HUES64 (cell line): ENCODE data around the gene RSPO1.

Source experiments
- H3K27ac ChIP-seq: 2 replicates; pipeline ENCODE4 v1.7.0; 2013; ENCODE audit warnings: low read depth, low read length, inconsistent platforms
- H3K27me3 ChIP-seq: 2 replicates; pipeline ENCODE4 v1.6.1; 2013; ENCODE audit warnings: mild to moderate bottlenecking, low read length; ENCODE audit not compliant: insufficient read depth
- H3K36me3 ChIP-seq: 2 replicates; pipeline ENCODE4 v1.6.1; 2013; ENCODE audit warnings: mild to moderate bottlenecking, low read length; ENCODE audit not compliant: insufficient read depth
- H3K4me1 ChIP-seq: 2 replicates; pipeline ENCODE4 v1.6.1; 2013; ENCODE audit warnings: mild to moderate bottlenecking, low read length, moderate library complexity; ENCODE audit not compliant: insufficient read depth
- H3K4me3 ChIP-seq: 2 replicates; pipeline ENCODE4 v1.5.1; 2013; ENCODE audit warnings: mild to moderate bottlenecking, low read length, moderate library complexity
- H3K9ac ChIP-seq: 2 replicates; pipeline ENCODE4 v1.6.1; 2013; ENCODE audit warnings: mild to moderate bottlenecking, low read depth, low read length
- H3K9me3 ChIP-seq: 2 replicates; pipeline ENCODE4 v1.6.1; 2013; ENCODE audit warnings: low read depth, low read length; ENCODE audit not compliant: insufficient read depth
- WGBS: fragments of 150-250, 120-280 bp; methylation state at CpG from one replicate; pipeline ENCODE4 v1.1.7; 2013; ENCODE audit warnings: missing lambda C conversion rate; 5-methylcytosine and 5-hydroxymethylcytosine counted together

The RSPO1 gene

GRCh38 chr1:37616330-37616729 is 18.4 kb downstream of the RSPO1 start:
- 87% methylated on average over 14 of the region's 14 CpGs for WGBS
- Histone ChIP-seq H3K9me3 (no peaks in the 10 kb centered on the region), H3K4me3 (no peak overlapping the region), H3K4me1 (no peaks in the 10 kb centered on the region), H3K27me3 (peaks cover 48% of the 10 kb centered on the region), H3K27ac (no peak overlapping the region), H3K9ac (no peak overlapping the region), H3K36me3 (no peaks in the 10 kb centered on the region)

GRCh38 chr1:37614105-37614504 is 20.6 kb downstream of the RSPO1 start:
- Histone ChIP-seq H3K9ac (no peak overlapping the region), H3K4me1 (no peaks in the 10 kb centered on the region), H3K27ac (no peak overlapping the region), H3K36me3 (no peaks in the 10 kb centered on the region), H3K9me3 (no peaks in the 10 kb centered on the region), H3K4me3 (no peak overlapping the region), H3K27me3 (peaks cover 49% of the 10 kb centered on the region)
- WGBS, result 87% methylated on average over 5 of the region's 5 CpGs

DNA sequence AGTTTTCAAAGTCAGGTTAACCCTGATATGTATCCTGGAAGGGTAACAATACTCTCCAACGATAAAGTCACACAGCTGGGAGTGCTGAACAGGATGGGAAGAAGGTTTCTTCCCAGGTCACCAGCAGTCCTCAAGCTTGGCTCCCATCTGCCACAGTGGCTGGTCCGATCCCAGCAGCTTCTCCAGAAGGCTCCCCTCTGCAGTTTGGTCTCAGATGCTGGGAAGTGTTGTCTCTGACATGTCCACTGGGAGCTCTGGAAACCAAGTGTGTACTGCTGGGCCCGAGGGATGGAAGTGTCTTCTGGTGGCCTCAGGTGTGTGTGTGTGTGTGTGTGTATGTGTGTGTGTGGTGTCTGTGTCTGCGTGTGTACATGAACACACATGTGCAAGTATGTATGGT is 22.5 kb downstream of the RSPO1 start:
- Histone ChIP-seq H3K4me3 (no peak overlapping the region), H3K36me3 (no peaks in the 10 kb centered on the region), H3K9me3 (no peaks in the 10 kb centered on the region), H3K4me1 (no peaks in the 10 kb centered on the region), H3K27me3 (peaks cover 58% of the 10 kb centered on the region), H3K9ac (no peak overlapping the region), H3K27ac (no peak overlapping the region)
- 82% methylated on average over 4 of the region's 4 CpGs for WGBS

DNA sequence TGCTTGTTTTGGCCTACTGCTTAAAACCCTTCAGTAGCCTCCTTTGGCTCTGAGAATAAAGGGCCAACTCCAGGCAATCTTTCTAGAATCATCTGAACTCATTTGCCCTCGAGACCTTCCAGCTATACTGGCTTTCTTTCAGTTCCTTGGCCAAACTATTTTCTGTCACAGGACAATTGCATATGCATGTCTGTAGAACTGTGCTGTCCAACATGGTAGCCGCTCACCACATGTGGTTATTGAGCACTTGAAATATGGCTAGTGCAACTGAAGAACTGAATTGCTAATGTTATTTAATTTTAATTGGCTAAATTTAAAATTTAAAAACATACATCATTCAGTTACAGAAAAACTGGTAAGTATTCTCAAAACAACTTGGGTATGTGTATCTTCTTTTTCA is 24.7 kb downstream of the RSPO1 start:
- H3K4me3 ChIP-seq, result no peak overlapping the region
- no peaks in the 10 kb centered on the region for H3K4me1 ChIP-seq
- H3K27ac ChIP-seq, result no peak overlapping the region
- H3K36me3 ChIP-seq, result no peaks in the 10 kb centered on the region
- no peaks in the 10 kb centered on the region for H3K9me3 ChIP-seq
- H3K27me3 ChIP-seq, result peaks cover 48% of the 10 kb centered on the region
- no peak overlapping the region for H3K9ac ChIP-seq
- WGBS, result 90% methylated on average over 2 of the region's 2 CpGs

GRCh38 chr1:37609002-37609401 is 25.7 kb downstream of the RSPO1 start:
- 17% methylated on average over 1 of the region's 2 CpGs for WGBS
- Histone ChIP-seq H3K9me3 (no peaks in the 10 kb centered on the region), H3K4me3 (no peak overlapping the region), H3K27me3 (peaks cover 45% of the 10 kb centered on the region), H3K27ac (no peak overlapping the region), H3K36me3 (no peaks in the 10 kb centered on the region), H3K4me1 (no peaks in the 10 kb centered on the region), H3K9ac (no peak overlapping the region)

GRCh38 chr1:37606481-37607263 is 28.0 kb downstream of the RSPO1 start:
- H3K27ac ChIP-seq, result no peak overlapping the region
- no peak overlapping the region for H3K4me3 ChIP-seq
- WGBS, result 91% methylated on average over 15 of the region's 15 CpGs
- no peak overlapping the region for H3K9ac ChIP-seq
- H3K9me3 ChIP-seq, result no peaks in the 10 kb centered on the region
- H3K27me3 ChIP-seq, result peaks cover 40% of the 10 kb centered on the region
- H3K4me1 ChIP-seq, result no peaks in the 10 kb centered on the region
- H3K36me3 ChIP-seq, result no peaks in the 10 kb centered on the region

- Histone ChIP-seq H3K27me3 (peaks cover 45% of the 10 kb centered on the region), H3K4me1 (no peaks in the 10 kb centered on the region), H3K9me3 (no peaks in the 10 kb centered on the region), H3K27ac (no peak overlapping the region), H3K9ac (no peak overlapping the region), H3K36me3 (no peaks in the 10 kb centered on the region), H3K4me3 (no peak overlapping the region)
- WGBS, result 91% methylated on average over 9 of the region's 9 CpGs
Measured at GRCh38 chr1:37605806-37606474, 28.8 kb downstream of the RSPO1 start.

DNA sequence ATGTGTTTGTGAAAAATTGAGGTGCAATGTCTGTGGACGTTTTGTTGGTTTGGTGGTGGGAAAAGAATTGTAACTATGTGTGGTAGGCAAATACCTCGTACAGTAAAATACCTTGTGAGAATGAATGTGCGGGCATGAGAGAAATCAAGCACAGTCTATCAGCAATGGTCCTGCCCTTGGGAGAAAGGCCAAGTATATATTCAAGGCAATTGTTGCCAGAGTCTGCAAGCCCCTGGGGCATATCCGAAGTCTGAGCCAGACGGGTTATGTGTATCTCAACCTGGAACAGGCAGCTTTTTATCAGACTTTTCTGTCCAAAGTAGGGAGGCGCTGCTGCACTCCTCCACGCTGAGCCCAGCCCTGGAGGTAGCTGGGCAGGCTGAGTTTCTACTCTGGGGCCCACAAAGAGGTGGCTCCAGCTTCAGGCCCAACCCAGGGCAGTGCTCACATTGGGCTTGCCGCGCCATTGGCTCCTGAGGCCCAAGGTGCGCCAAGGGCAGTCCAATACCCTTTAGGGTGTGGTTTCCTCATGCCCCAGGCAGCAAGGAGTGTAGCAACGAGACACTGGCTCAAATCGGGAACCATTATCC is 29.5 kb downstream of the RSPO1 start:
- WGBS, result 85% methylated on average over 12 of the region's 12 CpGs
- H3K27me3 ChIP-seq, result peaks cover 48% of the 10 kb centered on the region
- H3K27ac ChIP-seq, result no peak overlapping the region
- H3K4me1 ChIP-seq, result no peaks in the 10 kb centered on the region
- no peak overlapping the region for H3K9ac ChIP-seq
- H3K4me3 ChIP-seq, result no peak overlapping the region
- H3K36me3 ChIP-seq, result no peaks in the 10 kb centered on the region
- no peaks in the 10 kb centered on the region for H3K9me3 ChIP-seq

- H3K9me3 ChIP-seq, result no peaks in the 10 kb centered on the region
- H3K36me3 ChIP-seq, result no peaks in the 10 kb centered on the region
- no peak overlapping the region for H3K27ac ChIP-seq
- H3K9ac ChIP-seq, result no peak overlapping the region
- 40% methylated on average over 7 of the region's 8 CpGs for WGBS
- no peaks in the 10 kb centered on the region for H3K4me1 ChIP-seq
- peaks cover 37% of the 10 kb centered on the region for H3K27me3 ChIP-seq
- no peak overlapping the region for H3K4me3 ChIP-seq
Measured at GRCh38 chr1:37602750-37603694, 31.7 kb downstream of the RSPO1 start.

GRCh38 chr1:37601441-37601840 is 33.3 kb downstream of the RSPO1 start:
- Histone ChIP-seq H3K4me1 (no peaks in the 10 kb centered on the region), H3K36me3 (no peaks in the 10 kb centered on the region), H3K27me3 (peaks cover 30% of the 10 kb centered on the region), H3K9ac (no peak overlapping the region), H3K4me3 (no peak overlapping the region), H3K27ac (no peak overlapping the region), H3K9me3 (no peaks in the 10 kb centered on the region)

DNA sequence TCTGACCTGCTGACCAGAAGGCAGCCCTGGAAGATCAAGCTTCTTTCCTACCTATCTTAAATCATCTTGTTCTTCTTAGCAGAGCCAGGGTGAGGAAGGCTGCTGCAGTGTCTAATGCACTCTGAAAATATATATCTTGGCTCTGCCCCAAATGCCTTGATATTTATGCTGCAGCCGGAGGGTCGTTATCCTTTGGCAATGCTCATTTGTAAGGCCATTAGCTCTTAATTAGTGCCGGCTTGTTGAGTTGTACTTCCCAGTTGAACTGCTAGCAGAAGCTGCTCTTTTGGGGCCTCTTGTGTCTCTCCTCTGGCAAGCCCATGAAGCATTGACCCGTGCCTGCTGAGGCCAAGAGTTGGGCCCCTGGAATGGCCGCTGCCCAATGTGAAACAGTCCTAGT is 34.8 kb downstream of the RSPO1 start:
- H3K36me3 ChIP-seq, result no peaks in the 10 kb centered on the region
- 88% methylated on average over 5 of the region's 5 CpGs for WGBS
- peaks cover 27% of the 10 kb centered on the region for H3K27me3 ChIP-seq
- no peak overlapping the region for H3K9ac ChIP-seq
- no peak overlapping the region for H3K4me3 ChIP-seq
- no peaks in the 10 kb centered on the region for H3K9me3 ChIP-seq
- no peak overlapping the region for H3K27ac ChIP-seq
- no peaks in the 10 kb centered on the region for H3K4me1 ChIP-seq
